IPS DF 19.7 (cell line): ENCODE data around the gene AASS.
A peak's percentile ranks its signal among the peaks of the same experiment; 100 is the strongest.
"Not testable (repeated sequence)": the region's sequence is repeated elsewhere in the genome, so short reads cannot be mapped to it uniquely, and the experiment has no call there.

Experiments used
- DNase-seq: peaks from one replicate; pipeline ENCODE4 v3.0.0-alpha.2; 2013; ENCODE audit warnings: low read depth, low spot score

Gene AASS

DNA sequence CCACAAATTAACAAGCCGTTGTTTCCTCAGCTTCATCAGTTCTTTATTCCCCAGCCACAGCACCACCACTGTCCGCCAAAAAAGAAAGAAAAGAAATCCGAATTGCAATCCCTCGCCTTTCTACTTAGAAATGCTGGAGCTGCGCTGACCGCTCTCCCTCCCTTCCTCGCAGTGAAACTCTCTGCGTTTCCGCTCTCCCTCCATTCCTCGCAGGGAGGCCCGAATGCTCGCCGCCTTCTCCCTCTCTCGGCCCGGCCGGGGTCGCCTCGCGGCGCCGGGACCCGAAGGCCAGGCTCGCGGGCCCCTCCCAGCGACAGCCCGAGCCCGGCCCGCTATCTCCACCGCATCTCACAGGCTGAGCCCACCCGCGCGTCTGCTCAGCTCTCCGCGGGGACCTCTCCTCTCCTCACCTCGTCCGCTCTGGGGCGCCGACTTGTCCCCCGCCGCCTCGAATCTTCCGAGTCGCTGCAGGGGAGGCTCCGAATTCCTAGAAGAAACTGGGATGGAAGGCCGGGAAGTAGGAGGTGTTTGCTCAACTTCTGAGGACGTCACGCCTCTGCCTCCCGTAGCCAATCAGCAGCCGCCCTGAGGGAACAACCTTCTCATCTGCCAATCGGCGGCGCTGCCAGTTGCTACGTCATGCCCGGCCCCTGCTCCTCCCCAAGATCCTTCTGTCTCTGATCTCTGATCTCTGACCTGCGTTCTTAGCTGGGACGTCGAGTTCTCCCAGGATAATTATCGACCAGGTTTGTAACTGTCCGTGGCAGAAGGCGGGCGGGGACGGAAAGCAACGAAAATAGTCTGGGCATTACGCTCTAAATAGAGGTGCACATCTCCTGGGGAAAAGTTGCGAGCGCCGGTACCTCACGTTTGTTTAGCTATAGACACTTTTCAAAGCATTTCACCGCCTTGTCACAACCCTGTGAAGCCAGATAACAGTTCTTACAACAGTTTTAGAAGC lies at the start of gene AASS:
TSS of gene AASS (minus strand) at position 499 of the 961 bp plus-strand sequence. CDS start 10,523 bp downstream, outside the sequence.
- peak; percentile 95 for DNase-seq

DNA sequence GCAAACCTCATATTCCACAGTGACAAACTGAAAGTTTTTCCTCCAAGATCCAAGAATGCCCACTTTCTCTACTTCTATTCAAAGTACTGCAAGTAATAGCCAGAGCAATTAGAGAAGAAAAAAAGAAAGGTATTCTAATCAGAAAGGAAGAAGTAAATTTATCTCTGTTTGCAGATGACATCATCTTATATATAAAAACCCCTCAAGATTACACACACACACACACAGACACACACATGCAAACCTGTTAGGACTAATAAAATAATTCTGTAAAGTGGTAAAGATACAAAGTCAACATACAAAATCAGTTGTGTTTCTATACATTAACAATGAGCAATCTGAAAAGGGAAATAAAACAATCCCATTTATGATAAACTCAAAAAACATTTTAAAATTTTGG lies 44.7 kb upstream of the AASS start:
- DNase-seq: no peak

DNA sequence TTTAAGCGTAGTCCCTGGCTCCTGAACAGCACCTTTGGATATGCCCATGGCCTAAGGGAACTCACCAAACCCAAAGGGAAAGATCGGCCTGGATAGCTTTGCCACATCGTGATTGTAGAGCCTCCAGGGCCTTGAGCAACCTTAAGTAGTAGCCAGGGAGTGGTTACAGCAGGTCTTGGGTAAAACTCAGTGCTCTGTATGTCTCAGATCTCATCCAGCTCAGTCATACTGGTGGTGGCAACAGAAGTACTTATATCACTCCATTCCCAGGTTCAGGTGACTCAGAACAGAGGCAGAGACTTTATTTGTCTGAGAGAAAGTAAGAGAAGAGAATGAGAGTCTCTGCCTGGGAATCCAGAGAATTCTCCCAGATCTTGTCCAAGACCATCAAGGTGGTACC lies 39.1 kb upstream of the AASS start:
- no peak for DNase-seq

DNA sequence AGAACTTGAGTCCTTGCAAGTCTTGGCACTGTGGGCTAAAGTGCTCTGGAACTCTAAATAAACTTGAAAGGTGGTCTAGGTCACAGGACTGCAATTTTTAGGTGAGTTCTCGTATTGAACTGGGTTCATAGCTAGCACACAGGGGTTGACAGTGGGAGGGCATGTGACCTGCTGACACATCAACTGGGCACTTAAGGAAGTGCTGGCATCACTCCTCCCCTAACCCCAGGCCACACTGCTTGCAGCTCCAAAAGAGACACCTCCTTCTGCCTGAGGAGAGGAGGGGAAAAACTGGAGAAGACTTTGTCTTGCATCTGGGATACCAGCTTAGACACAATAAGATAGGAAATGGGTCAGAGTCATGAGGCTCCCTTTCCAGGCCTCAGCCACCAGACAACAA lies 38.0 kb upstream of the AASS start:
- no peak for DNase-seq

DNA sequence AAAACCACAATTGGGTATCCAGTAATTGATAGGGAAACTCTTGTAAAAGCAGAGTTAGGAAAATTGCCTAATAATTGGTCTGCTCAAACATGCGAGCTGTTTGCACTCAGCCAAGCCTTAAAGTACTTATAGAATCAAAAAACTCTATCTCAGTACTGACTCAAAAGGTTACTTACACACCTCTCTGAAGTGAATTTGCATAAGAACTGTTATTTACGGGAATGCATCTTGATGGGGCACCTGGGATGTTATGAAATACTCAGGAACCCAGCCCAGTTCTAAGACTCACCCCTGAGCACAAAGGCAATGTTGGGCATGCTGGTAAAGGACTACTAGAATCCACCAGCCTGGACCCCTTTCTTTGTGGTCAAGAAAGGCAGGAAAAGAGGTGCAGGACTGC lies 28.1 kb upstream of the AASS start:
- not testable (repeated sequence) for DNase-seq

DNA sequence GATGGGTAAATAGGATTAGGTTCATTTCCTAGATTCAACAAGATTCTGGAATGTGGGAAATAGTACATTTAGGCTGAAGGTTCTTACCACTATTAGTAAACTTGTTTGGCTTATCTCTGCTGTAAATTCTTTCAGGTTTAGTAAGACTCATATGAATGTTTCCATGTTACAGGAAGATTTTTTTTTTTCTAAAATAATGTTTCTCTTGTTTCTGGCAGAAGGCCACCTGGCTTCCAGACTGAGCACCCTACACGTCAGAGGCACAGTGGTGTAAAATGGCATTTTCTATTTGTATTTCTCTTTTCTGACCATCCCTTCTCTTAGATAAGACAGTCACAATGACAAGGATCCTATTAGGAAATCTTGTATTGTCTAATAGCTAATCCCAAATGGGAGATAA lies 22.7 kb upstream of the AASS start:
- DNase-seq: no peak

DNA sequence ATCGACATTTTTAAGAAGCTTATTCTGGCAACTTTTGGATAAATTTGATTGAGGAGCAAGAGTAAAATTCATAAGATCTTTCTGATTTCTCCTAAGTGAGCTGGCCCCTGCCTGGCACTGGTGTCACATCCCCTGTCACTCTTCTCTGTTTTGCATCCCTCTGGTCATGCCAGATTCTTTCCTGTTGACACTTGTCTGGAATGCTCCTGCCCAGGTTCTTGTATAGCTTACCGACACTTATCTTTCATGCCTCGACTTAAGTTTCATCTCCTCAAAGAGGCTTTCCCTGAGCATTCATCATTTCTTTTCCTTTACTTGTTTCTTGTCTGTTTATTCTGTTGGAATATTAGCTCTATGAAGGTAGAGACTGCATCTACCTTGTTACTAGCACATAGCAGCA lies 22.2 kb upstream of the AASS start:
- no peak for DNase-seq

DNA sequence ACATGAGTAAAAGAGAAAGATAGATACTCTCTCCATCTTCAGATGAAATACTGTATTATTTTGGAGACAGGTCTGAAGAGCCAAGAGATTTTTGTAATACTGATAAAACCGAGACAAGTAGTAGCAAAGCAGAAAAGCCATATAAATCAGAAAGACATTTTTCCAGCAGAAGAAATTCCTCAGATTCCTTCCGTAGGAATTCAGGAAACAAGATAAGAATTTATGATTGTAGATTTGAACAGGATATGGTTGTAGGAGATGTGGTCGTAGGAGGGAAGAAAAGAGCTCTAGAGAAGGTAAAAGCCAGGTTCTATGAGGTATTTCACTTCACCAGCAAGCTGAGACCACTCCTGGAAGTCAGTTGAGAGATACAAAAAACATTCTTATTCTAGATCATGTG lies 17.6 kb upstream of the AASS start:
- no peak for DNase-seq

DNA sequence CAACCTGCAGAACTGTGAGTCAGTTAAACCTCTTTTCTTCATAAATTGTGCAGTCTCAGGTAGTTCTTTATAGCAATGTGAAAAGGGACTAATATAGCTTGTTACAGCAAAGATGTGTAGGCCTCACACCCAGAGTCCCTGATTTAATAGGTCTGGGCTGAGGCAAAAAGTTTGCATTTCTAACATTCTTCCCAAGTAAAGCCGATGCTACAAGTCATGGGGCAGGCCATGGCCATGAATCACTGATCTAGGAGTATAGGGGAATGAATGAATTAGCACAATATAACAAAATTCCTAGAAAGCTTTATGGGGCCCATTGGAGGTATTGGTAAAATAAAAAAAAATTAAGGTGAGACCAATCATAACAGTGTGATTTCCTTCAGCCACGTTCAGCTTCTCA lies 11.5 kb upstream of the AASS start:
- DNase-seq: no peak

DNA sequence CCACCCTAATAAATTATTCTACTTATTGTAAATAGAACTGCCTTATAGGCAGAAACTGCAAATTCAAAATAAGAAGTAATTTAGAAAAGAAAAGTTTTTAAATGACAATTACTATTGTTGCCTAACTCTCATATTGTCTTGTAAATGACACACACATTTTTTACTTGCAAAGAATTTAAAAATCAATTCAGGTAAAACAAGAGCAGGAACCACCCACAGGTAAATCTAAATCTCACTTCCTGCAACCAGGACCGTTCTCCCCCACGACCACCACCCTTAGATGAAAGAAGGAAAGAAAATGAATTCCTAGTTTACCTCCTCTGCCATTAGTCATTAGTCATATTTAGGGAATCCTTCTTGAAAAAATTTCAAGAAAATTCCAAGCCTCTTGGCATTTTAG lies 4.8 kb upstream of the AASS start:
- peak; percentile 50 for DNase-seq

DNA sequence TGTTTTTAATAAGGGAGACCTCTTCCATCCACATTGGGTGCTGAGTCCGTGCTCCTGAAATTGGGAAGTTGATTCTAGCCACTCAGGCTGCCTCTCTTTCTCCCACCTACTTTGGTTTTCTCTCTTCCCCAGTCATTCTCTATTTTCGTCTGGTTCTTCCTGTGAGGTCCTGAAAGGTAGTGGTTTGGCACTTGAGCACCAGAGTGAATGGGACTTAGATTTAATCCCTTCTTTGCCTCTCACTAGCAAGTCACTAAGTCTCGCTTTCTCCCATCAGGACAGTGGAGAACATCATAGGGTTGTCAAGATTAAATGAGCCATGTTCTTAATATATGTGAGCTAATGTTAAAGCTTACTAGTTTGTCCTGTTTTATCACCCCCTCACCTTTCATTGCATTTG lies 4.0 kb upstream of the AASS start:
- DNase-seq: no peak

DNA sequence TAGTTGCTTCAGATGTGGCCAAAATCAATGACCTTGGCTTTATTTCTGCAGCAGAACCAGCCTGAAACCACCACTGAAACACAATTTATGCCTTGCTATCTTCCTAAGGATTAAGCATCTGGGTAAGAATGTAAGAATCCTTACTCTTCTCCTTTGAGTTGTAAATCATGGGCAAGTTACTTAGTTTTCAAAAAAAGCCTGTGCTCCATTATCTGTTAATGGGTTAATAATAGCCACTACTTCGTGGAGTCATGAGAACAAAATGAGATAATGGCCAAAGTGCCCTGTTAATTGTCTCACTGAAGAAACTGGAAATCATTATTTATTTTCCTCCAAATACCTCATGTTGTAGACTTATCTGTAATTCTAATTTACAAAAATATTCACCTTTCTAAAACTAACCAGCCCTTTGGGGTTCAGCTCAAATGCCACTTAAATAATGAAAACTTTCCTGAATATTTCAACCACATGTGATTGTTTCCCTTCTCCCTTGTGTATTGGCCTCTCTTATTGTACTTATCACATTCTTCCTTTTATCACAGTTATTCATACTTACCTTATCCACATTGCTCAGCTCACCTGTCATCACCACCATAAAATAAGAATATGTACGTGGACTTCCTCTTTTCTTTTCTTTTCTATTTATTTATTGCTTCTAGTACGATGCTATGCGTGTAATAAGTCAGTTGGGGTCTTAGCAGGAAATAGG lies 2.0 kb upstream of the AASS start:
- DNase-seq: no peak

DNA sequence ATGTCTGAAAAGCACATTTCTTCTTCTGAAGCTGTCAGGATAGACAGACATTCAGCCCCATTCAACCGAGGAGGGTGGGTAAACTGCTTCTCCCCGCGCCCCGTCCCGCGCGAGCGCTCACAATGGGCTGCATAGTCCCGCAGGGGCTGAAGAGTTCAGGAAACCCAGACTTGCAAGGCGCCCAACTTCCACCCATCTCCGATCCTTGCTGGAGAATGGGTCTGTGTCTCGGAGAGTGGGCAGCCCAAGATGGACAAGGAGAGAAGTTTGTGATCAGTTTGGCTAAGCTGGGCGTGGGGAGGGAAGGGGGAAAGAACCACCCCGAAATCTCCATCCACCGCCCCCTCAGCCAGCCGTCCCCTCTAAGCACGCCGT lies 686 bp downstream of the AASS start:
- no peak for DNase-seq

DNA sequence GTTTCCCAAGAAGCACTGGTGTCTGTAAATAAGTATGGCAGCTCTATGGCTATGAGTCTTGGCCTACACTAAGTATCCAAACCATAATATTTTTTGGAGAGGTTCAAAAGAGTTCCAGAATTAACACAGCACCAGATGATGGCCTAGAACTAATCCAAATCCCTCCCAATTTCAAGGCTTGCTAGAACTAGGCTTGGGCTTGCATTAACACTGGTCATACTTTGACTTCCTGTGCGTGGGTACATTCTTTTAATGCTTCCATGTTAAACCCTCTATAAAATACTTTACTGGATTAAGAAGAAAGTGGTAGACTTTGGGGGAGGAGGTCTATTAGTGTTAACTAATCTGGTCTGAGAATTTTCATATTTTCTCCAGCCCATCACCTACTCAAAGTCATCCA lies 3.1 kb downstream of the AASS start:
- DNase-seq: no peak

DNA sequence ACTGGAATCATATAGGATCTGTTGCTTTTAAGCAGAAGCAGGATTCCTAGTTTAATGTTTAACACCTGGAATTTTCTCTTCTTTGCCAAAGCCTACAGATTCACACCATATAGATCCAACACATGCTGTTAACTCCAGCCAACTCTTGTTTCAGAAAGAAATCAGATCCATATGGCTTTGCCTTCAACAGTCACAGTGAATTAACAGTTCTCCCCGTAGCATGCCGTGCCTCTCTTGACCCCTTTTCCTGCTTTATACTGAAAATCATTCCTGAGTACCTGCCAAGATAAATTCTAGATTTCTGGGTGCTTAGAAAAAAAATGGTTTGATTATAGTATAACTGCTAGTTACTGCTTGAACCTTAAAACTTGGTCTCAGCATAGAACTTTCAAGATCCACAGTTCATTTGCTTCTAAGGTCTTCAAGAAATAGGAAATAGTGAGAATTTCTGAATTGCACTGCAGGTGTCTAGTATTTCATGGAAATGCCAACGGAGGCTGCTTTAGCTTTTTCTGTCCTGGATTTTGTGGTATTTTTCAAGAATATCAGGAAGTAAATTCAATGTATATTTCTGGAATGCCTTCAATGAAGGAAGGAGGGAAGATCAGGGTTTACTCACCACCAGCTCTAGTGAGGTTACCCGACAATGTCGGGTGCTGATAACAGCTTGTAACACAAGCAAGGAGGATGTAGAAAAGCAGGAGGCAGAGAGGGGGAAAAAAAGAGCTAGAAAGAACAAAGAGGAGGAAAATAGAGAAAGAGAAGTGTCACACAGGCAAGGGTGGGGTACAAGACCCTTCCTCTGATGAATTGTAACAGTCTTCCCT lies 6.6 kb downstream of the AASS start:
- no peak for DNase-seq

DNA sequence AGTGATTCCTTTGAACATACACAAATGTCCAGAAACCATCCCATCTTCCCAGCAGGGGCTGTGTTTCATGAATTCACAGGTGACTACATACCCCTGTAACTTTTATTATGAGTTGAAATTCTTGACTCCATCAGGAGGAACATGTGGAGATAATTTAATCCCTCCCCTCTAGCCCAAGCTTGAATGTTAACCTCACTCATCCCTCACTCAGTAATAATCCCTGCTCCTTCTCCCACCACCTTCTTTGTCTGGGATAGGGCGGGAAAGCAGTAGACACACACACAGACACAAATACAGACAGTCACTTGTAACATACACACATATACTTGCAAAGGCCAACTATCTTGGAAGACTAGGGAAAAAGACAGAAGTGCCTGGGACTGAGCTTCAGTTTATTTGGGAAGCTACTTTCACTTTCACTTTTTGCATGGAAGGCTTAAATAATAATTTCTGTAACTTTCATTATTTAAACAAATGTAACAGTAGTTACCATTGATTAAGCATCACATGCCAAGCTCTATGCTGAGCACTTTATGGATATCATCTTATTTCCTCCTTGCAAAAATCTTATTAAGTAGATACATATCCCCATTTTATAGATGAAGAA lies 7.3 kb downstream of the AASS start:
- DNase-seq: no peak

DNA sequence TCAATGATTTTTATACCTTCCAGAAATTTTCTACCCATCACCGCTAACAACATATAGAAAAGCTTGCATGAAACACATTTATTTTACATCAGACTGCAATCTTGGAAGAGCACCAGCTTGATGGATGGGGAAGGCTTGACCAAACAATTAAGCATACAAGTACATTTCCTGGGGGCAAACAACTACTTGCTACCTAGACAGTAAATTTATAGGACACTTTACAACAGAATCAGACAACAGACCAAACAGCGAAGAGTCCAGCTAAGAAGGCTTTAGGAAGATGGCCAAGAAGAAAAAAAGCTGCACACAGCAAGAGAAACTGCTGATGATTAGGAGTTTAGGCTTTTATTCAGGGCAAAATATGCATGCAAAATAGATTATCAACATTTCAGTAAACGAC lies 8.0 kb downstream of the AASS start:
- no peak for DNase-seq

DNA sequence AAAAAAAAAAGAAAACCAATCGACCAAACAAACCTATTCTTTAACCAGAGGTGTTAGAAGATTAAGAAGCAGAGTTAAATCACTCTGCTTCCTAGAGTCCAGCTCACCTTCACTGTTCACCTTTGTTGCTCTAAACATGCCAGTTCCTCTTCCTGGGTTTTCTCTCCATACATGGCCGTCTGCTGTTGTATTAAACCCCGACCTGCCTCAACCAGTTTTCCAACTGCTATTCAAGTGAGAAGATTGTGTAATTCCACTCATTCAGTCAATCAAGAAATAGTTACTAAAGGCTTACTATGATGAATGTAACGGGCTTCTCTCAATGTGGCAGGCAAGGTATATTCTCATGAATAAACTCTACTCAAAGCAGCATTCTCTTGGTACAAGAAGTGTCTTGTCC lies 8.8 kb downstream of the AASS start:
- no peak for DNase-seq

DNA sequence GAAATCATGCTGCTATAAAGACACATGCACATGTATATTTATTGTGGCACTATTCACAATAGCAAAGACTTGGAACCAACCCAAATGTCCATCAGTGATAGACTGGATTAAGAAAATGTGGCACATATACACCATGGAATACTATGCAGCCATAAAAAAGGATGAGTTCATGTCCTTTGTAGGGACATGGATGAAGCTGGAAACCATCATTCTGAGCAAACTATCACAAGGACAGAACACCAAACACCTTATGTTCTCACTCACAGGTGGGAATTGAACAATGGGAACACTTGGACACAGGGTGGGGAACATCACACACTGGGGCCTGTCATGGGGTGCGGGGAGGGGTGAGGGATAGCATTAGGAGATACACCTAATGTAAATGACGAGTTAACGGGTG lies 9.3 kb downstream of the AASS start:
- not testable (repeated sequence) for DNase-seq

DNA sequence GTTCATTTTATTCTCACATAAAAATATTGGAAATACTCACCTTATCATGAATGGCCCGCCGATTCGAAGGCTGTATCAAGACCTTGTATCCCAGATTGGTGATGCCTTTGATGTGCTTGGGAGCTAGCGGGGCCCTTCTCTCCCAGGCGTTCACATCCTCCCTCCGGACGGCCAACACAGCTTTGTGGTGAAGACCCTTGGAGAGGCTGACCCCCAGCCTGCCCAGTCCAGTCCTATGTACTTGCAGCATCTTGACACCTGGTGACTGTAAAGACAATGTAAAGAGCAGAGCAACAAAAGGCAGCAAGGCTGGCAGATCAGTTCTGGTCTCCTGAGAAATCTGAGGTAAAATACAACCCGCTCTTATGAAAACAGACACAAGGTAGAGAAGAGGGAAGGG lies 10.6 kb downstream of the AASS start:
- DNase-seq: no peak

DNA sequence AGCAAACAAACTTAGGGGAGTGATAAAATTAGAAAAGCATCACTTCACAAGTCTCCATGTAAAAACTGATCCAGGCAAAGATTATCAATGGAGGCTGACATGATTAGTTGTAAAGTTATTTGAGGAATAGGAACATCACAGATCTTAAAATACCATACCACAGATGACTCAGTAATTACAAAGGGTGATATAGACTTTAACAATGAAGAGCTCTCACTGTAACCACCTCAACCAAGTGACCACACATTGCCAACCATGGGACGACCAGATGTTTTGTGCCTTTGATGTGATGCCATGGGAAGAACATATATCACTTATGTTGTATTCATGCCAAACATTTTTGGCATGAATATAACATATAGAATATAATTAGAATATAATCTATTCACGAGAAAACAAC lies 11.7 kb downstream of the AASS start:
- DNase-seq: no peak

DNA sequence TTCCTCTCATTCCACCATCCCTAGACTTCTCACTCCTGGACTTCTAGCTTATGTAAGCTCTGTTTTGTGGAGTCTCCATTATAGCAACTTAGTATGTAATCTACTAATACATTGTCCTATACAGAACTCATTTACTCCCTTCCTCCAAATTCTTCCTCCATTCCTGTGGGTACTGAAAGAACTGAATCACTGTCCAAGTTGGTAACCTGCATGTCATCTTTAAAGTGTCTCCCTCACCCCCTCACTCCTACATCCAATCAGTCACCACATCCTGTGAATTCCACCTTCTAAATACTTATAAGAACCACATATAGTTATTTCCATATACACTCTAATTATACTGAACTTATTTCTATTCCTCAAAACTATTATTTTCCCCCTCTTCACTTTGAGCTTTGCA lies 20.3 kb downstream of the AASS start:
- no peak for DNase-seq
